Measurements from ENCODE around the gene TSEN15.
A peak's percentile ranks its signal among the peaks of the same experiment; 100 is the strongest.

The TSEN15 gene

DNA sequence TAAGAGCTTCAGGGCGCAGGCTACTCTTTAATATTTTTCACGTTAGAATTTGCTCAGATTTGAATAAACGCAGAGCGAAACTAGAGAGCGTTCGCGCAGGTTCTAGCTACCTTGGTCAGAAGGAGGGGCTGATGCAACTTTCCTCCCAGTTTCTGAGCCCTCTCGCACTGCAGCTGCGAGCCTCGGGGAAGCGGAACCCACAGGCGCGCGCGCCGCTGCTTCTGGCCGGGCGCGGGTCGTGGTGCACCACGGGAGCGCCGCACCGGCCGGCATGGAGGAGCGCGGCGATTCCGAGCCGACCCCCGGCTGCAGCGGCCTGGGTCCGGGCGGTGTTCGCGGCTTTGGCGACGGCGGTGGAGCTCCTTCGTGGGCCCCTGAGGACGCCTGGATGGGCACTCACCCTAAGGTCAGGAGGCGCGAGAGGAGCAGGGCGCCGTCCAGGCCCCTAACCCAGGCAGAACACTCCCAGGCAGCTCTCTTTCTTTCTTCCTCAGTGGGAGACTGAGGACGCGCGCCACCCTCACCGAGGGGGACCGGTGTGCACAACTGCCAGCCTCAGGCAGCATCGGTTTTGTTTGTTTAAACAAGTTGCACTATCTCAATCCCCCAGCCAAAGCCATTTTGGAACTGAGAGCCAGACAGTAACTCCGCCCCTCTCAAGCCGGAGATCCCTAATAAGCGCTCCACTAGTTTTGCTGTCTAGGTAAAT, at the start of gene TSEN15:
Gene TSEN15, plus strand, starts transcription at position 246 of the 709 bp plus-strand sequence. Its CDS starts 26 bp downstream, at position 272.
- peak within 1 kb of the TSS; percentile 91 for H3K4me3 ChIP-seq (ENCODE audit: low read depth, low read length)
- TF ChIP-seq, protein P1, sequence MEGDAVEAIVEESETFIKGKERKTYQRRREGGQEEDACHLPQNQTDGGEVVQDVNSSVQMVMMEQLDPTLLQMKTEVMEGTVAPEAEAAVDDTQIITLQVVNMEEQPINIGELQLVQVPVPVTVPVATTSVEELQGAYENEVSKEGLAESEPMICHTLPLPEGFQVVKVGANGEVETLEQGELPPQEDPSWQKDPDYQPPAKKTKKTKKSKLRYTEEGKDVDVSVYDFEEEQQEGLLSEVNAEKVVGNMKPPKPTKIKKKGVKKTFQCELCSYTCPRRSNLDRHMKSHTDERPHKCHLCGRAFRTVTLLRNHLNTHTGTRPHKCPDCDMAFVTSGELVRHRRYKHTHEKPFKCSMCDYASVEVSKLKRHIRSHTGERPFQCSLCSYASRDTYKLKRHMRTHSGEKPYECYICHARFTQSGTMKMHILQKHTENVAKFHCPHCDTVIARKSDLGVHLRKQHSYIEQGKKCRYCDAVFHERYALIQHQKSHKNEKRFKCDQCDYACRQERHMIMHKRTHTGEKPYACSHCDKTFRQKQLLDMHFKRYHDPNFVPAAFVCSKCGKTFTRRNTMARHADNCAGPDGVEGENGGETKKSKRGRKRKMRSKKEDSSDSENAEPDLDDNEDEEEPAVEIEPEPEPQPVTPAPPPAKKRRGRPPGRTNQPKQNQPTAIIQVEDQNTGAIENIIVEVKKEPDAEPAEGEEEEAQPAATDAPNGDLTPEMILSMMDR (conservative IDR thresholded peaks at IDR 0.05; ENCODE audit: low read depth, low read length): no peak

DNA sequence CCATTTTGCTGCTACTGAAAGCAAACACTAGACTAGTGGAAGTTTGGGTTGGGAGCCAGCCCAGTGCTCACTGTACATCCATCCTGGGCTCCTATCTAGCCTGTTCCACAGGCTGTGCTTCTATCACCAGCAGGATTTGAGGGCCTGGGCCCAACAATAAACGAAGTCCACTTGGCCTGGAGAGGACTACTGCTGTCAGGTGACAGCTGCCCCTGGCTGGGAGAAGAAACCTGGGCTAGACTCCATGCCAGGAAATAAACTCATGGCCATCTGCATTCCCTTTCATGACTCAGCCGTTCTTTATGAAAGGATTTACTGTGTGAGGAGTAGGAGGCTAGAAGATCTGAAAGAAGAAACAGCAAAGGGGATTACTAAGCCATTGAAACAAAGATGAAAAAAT, 49.5 kb upstream of the TSEN15 start:
- peak; percentile 86 for DNase-seq (ENCODE audit: low read depth)
- H3K4me3 ChIP-seq (ENCODE audit: low read depth, low read length): no peak overlapping the region
- TF ChIP-seq, protein P1 (conservative IDR thresholded peaks at IDR 0.05; ENCODE audit: low read depth, low read length): no peak

More for the DNA sequence above, at the start of gene TSEN15:
- peak; percentile 89 for DNase-seq (ENCODE audit: low read depth)

DNA sequence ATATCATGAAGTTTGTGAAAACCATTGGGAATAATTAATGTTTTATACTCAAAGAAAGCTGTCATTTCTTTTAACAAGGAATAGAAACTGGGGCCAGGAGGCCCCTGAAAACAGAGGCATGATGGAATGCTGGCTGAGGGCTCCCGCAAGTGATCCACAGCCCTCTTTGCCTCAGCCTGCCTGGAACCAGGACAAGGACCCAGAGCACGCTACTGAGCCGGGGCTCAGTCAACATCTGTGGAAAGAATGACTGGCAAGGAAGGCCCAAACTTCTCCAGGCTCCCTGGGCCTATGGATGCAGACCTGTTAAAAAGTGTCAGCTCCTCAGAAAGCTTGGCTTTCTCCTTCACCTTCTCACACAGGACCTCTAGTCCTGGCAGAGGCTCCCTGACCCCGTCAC, 46.6 kb upstream of the TSEN15 start:
- no peak overlapping the region for H3K4me3 ChIP-seq (ENCODE audit: low read depth, low read length)
- no peak for DNase-seq (ENCODE audit: low read depth)
- TF ChIP-seq, protein P1 (conservative IDR thresholded peaks at IDR 0.05; ENCODE audit: low read depth, low read length): no peak

DNA sequence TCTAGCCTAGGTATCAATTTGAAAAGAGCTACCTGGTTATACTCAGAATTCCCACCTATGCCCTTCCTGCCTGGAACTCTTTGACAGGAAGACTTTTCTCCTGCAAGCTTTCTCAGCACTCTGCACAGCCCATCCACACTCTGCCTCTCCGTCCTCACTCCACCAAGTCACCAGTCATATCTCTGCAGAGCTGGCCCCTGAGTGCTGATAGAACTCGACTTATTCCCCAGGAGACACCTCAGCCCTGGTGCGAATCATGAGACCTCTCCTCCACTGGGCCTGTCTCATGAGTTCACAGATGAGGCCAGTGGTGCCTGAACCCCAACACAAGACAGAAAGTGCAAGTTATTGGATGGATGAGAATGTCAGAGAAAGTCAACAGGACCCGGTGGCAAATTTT, 46.0 kb upstream of the TSEN15 start:
- no peak overlapping the region for H3K4me3 ChIP-seq (ENCODE audit: low read depth, low read length)
- no peak for DNase-seq (ENCODE audit: low read depth)
- TF ChIP-seq, protein P1 (conservative IDR thresholded peaks at IDR 0.05; ENCODE audit: low read depth, low read length): no peak

DNA sequence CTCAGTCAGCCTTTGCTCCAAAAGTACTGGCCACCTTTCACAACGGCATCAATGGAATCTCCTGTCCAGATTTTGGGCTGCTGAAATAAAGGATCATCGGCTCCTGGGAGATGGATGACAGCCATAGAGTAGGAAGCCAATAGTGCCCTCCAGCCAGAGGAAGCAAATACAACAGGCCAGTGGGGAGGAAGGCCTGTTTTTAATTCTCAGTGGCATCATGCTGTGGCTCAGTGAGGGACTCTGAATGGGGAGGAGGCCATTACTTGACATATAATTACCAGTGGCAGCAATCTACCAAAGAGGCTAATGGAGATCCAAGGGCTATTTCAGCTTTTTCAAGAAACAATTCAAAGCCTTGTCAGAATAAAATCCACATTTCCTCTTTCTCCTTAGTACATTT, 40.7 kb upstream of the TSEN15 start:
- DNase-seq (ENCODE audit: low read depth): no peak
- TF ChIP-seq, protein P1 (conservative IDR thresholded peaks at IDR 0.05; ENCODE audit: low read depth, low read length): no peak
- no peak overlapping the region for H3K4me3 ChIP-seq (ENCODE audit: low read depth, low read length)

DNA sequence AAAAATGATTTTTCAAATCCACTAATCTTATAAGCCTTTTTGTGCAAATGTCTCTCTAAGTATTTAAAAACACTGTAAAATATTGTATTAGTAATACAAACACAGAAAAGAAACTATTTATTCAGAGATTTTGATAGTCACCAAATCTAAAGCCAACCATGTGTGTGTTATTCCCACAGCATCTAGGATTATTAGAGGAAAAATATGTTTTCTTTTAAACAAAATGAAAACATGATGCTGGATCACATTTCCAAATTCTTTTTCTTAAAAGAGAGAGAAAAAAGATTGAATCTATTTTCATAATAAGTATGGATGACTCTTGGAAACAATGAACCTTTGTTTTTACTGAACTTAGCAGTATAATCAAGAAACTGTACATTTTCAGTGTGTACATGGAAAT, 39.3 kb upstream of the TSEN15 start:
- no peak overlapping the region for H3K4me3 ChIP-seq (ENCODE audit: low read depth, low read length)
- no peak for DNase-seq (ENCODE audit: low read depth)
- TF ChIP-seq, protein P1 (conservative IDR thresholded peaks at IDR 0.05; ENCODE audit: low read depth, low read length): no peak

DNA sequence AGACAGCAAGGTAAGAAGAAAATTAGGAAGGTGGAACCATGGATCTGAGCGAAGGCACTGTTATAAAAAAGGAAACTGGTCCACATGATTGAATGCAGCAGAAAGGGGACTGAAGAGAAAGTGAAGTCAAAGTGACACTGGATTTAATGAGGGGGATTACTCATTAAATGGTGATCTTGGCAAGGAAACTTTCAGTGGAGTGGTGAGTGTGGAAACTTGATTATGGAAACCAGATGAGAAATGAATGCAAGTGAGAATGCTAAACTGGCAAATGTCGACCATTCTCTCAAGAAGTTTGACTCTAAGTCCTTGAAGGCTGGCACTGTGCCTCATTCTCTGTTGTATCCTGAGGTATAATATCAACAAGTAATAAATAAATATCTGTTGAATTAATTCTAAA, 37.3 kb upstream of the TSEN15 start:
- DNase-seq (ENCODE audit: low read depth): no peak
- TF ChIP-seq, protein P1 (conservative IDR thresholded peaks at IDR 0.05; ENCODE audit: low read depth, low read length): no peak
- H3K4me3 ChIP-seq (ENCODE audit: low read depth, low read length): no peak overlapping the region

Measured in choroid plexus epithelial cell (primary cell).